Non-pigmented ciliary epithelial cell (primary cell): ENCODE measurements around the gene RHOD.

ENCODE experiments used
- DNase-seq: peaks from one replicate; pipeline ENCODE4 v3.0.0-alpha.2; 2010; ENCODE audit warnings: low read depth

RHOD gene

GRCh38 chr11:67062526-67063373, 6.1 kb downstream of the RHOD start:
- no peak for DNase-seq

DNA sequence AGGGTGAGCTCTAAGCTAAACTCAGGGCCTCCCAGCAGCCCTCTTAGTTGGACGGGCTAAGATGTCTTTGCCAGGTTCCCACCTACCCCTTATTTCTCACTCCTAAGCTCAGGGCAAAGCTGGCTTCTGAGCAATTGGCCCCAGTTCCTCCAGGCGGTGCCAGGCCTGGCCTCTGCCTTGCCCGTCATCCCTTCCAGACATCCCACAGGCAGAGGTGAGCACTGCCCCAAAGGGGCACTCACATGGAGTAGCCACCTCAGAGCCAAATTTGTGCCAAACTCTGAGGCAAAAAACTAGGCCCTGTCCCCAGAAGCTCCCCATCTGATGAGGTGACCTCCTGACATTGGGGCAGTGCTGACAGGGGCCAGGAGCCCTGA, 9.7 kb downstream of the RHOD start:
- DNase-seq: no peak

DNA sequence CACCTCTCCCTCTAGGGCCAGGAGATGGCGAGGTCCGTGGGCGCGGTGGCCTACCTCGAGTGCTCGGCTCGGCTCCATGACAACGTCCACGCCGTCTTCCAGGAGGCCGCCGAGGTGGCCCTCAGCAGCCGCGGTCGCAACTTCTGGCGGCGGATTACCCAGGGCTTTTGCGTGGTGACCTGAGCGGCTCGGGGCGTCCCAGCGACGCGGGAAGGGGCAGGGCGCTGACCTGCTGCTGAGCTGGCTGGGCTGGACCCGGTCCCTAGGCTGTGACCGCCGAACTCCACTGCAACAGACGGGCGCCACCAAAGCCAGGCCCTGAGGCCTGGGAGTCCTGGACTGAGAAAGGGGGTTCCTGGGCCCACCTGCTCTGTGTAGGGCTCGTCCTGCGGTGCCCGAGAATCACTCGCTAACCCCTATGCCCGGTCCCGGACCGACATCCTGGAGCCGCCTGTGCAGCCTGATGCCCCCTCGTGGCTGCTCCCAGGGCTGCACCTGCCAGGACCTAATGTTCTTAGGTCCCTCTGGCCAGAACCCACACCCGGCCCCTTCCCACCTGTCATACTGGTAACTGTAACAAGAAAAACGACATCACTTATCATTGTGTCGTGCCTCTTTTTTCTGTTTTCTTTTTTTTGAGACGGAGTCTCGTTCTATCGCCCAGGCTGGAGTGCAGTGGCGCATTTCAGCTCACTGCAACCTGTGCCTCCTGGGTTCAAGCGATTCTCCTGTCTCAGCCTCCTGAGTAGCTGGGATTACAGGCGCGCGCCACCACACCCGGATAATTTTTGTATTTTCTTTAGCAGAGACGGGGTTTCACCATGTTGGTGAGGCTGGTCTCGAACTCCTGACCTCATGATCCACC, 15.0 kb downstream of the RHOD start:
- no peak for DNase-seq

- DNase-seq: no peak
These were observed 15.6 kb downstream of the RHOD start for GRCh38 chr11:67072295-67072694.

DNA sequence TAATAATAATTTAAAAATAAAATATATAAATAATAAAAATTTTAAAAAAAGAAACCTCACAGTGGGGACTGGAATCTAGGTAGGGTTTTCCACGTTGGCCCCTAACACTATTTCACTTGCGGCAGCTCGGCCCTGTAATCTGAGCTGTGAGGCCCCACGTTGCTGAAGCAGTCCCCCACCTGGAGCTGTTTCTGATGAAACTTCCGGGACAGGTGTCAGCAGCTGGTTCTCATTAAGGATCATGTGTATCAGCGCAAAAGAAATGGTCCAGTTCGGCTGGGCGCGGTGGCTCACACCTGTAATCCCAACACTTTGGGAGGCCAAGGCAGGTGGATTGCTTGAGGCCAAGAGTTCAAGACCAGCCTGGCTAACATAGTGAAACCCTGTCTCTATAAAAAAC, 17.3 kb downstream of the RHOD start:
- no peak for DNase-seq

- no peak for DNase-seq
These were observed 19.6 kb downstream of the RHOD start for GRCh38 chr11:67076202-67076601.

GRCh38 chr11:67079065-67079705, 22.5 kb downstream of the RHOD start:
- DNase-seq: no peak

- DNase-seq: no peak
These were observed 25.6 kb downstream of the RHOD start for GRCh38 chr11:67082071-67082791.

- DNase-seq: no peak
These were observed 27.2 kb downstream of the RHOD start for GRCh38 chr11:67083786-67084366.

- no peak for DNase-seq
These were observed 29.0 kb downstream of the RHOD start for GRCh38 chr11:67085617-67086016.

DNA sequence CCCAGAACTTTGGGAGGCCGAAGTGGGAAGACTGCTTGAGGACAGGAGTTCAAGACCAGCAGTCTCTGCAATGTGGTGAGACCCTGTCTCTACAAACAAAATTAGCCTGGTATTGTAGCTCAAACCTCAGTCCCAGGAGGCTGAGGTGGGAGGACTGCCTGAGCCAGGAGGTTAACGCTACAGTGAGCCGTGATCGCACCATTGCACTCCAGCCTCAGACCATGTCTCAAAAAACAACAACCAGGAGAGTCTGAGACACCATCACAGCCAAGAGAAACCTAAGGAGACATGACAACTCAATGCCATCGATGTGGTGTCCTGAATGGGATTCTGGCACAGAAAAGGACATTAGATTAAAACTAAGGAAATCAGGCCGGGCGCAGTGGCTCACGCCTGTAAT, 34.1 kb downstream of the RHOD start:
- DNase-seq: no peak

GRCh38 chr11:67095214-67095507, 38.5 kb downstream of the RHOD start:
- no peak for DNase-seq

DNA sequence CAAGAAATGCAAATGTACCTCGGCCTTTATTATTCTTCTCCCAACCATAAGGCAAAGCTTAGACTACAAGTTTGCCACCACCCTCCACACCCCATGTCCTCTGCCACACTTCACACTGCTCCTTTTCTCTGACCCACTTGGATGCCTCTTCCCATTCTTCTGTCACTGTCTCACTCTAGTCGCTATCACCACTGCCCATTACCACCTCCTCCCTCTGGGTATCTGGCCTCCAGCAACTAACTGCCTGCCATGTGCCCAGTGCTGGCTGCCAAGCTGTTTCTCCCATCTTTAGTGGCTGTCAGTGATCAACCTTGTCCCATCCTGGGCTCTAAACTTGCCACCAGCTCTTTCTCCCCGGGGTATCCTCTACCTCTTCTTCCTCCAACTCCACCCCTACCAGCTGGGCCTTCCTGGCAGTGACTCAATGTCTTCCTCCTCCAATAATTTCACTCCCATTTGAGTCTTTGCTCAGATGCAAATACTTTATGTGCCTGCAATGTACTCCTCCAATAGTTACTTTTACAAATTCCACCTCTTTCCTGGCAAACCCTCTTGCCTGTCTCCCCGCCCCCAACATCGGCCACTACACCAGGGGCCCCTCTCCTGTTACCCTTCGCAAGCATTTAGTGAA, 42.3 kb downstream of the RHOD start:
- no peak for DNase-seq

DNA sequence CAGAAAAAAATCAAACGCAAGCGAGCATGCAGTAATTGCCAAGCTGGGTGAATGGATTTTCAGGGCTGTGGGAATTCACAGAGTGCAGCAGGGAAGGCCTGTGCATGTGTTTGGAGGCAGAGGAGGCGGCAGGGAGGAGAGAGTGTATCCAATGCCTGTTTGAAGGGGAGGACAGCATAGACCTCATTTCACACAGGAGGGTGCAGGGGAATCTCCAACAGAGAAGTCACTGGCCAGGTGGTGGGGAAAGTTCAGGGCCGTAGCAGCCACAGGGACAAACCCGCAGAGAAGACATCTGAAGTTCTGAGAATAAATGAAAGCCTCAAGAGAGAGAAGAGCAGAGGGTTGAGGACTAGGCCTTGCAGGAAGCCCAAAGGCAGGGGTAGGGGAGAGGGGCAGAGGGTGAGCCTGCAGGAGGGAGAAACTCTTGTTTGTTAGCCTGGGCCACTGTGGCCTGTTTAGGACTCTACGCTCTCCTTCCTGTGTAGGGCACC, 43.2 kb downstream of the RHOD start:
- DNase-seq: no peak

DNA sequence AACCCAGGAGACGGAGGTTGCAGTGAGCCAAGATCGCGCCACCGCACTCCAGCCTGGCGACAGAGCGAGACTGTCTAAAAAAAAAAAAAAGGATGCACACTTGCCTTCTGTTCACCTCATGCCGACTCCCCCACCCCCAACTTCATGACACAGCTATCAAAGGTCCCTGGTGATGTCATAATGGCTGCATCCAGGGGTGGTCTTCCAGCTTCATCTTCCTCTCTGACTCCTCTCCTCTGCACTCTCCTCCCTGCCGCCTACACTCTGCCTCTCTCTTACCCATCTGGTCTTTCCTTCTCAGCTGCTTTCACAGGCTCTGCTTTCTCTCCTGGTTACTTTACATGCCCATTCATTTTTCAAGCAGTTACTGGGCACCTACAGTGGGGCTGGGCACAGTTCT, 46.0 kb downstream of the RHOD start:
- DNase-seq: no peak

GRCh38 chr11:67105964-67106363, 49.3 kb downstream of the RHOD start:
- DNase-seq: no peak

DNA sequence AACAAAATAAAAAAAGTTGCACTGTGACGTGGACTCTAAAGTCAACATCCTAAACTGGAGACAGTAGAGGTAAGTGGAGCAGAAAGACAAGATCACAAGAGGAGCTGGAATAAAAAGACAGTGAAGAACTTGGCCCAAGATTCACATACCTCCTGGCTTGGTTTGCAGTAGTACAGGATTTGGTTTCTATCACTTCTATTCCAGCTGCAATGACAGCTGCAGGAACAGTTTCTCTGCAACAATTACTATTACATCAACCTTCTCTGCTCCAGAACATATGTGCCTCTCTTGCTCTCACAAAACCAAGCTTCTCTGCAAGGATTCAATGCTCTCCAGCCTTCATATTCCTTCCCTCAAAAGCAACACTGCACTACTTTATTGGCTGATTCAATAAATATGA, 54.6 kb downstream of the RHOD start:
- no peak for DNase-seq

DNA sequence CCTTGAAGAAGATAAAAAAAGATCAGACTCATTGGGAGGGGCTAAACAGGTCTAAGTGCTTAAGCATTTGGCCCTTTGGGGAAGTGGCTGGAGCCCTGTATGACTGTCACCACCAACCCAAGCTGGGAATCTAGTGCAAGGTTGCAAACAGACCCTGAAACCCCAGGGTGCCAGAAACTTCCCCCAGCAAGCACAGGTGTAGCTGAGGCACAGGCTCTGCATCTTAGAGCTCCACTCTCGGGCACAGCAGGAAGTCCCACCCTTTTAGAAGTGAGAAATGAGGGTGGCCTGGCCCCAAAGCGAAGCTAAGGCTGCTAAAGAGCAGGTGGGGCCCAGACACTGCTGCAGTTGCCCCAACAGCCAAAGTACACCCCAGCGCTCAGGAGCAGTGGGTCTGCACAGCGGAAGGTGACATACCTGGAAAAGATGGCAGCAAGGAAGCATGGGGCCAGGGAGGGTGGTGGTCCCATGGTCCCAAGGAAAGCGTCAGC, 56.6 kb downstream of the RHOD start:
- no peak for DNase-seq

- DNase-seq: no peak
These were observed 57.7 kb downstream of the RHOD start for GRCh38 chr11:67114275-67114896.

GRCh38 chr11:67116758-67117105, 60.1 kb downstream of the RHOD start:
- no peak for DNase-seq

DNA sequence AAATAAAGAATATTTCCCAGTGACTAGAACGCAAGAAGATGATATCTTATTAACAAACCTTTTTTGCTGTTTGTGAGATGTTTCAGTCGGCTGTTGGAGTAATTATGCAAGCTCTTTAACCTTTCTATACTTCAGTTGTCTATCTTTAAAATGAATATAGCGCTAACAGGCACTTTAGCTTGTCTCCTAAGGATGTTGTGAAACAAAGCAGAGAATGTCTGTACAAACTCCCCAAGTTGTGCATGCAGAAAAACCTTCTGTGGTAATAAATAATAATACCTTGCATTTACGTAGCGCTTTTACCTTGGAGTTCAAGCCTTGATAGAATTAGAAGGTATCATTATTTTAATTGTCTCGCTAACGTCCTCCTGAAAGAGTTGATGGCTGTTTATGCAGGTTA, 60.5 kb downstream of the RHOD start:
- DNase-seq: no peak
